Ecto neural progenitor cell (in vitro differentiated cells): ENCODE results near the gene TSPAN17.

Source experiments
- DNase-seq: peaks from one replicate; pipeline ENCODE4 v3.0.0-alpha.2; 2018; ENCODE audit warnings: low spot score

Gene TSPAN17

DNA sequence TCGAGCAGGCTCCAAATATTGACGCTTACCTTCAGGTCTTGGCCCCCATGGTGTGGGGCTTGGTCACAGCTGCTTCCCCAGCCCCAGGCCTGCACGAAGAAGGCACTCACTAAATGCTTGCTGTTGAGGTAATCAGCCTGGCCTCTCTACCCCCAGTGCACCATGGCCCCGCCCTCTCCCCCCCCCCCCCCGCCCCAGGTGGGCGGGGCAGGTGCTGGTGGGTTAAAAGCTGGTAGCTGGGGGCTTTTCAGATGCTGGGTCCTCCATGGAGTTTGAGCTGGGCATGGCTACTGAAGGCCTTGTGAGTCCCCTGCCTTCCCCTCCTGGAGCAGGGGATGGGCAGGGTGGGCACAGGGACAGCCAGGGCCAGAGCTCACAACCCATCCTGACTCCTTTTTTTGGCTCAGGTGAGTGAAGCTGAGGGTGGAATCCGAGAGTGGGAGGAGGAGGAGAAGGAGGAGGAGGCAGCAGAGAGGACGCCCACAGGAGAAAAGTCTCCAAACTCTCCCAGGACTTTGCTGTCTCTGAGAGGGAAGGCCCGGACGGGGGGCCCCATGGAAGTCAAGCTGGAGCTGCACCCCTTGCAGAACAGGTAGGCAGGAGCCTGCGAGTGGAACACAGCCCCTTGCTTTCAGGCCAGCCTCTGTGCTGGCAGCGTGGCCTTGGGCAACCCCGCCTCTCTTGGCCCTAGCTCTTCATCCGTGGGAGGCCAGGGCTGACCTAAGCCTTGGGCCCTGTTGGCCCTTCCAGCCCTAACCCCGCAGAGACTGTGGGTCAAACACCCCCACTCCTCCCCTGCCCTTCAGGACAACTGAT, 4.4 kb upstream of the TSPAN17 start:
- no peak for DNase-seq

DNA sequence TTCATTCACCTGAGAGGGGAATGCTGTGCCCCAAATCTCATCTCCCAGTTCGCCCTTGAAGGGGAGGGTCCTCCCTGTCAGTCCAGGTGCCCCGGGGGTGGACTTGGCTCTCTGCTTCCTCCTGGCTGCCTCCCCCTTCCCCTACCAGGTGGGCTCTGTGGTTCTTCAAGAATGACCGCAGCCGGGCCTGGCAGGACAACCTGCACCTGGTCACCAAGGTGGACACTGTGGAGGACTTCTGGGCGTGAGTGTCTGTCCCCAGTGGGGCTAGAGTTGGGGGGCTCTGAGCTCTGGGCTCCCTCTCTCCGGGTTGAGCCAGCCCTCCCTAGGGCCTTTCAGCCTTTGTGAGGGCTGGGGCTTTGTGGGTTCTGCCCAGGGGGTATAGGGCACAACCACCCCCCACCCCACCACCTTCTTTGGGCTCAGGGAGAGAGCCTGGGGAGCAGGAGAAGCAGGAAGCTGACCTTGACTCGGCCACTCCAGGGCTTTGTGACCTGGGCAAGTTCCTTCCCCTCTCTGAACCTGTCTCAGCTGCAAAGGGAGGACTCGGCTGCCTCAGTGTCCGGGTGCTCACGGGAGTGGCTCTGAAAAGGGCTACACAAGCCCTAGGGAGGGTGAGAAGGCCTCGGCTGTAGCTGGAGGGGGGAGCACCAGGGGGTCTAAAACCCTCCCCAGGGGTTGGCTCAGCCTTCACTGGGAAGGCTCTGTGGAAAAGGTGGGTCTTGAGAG, 3.6 kb upstream of the TSPAN17 start:
- DNase-seq = no peak

DNA sequence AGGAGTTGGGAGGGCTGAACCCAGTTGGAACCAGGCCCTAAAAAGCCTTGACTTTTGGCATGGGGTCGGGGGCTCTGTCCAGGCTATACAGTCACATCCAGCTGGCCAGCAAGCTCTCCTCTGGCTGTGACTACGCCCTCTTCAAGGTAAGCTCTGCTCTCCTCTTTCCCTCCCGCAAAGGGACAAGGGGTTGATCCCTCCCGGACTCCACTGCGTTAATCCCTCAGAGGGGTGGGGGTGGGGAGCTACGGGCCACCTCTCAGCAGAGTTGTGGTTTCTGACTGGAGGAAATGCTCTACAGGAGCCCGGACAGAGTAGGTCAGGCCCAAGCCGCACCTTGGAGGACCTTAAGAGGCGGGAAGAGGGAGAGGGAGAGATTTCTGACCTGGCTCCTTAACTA, 3.0 kb upstream of the TSPAN17 start:
- no peak for DNase-seq

DNA sequence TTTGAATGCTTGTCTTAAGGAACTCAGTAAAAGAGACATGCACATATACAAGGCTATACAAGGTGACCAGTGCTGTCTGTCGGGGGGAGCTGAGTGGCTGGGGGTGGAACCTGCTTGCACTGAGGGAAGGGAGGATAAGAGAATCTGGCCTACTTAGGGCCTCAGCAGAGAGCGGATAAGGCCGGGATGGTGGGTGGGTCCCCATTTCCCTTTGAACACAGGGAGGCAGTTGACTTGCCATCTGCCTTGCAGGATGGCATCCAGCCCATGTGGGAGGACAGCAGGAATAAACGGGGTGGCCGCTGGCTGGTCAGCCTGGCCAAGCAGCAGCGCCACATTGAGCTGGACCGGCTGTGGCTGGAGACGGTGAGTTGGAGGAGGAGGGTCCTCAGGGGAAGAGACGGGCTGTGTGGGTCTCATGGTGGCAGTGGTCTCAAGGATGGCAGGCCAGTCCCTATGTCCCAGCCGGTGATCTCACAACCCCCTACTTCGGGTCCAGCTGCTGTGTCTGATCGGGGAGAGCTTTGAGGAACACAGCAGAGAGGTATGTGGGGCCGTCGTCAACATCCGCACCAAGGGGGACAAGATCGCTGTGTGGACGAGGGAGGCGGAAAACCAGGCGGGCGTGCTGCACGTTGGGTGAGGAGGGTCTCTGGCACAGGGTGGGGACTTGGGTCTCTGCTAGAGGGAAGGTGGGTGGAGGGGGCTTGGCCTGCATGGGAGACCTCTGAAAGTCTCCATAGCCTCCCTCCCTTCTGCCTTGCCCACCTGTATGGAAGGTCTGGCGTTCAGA, 2.2 kb upstream of the TSPAN17 start:
- DNase-seq = no peak

DNA sequence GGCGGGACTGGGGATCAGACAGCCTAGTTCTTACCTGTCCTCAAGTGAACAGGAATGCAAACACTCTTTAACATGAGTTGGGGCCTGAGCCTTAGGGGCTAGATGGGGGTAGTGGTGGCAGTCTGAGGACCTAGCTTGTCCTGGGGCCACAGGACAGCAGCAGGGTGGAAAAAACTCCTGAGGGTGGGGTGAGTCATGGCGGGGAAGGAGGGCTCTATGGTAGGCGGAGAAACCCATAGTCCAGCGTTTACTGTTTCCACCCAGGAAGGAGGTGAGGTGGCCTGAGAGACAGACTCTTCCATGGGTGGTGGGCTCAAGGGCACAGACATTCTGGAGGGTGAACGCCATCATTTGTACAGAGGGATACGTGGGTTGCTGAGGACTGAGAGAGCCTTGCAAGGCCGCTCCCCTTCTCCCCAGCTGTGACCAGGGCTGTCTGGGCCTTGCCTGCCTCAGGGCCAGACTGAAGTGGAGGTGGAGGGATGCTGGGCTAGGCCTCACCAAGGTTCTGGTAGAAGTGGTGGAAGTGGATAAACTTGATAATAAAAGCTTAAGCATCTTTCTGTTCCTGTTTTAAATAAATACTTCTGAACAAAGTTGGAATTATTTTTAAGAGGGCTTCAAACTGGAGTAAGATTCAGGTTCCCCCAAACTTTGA, 1.1 kb upstream of the TSPAN17 start:
- no peak for DNase-seq

DNA sequence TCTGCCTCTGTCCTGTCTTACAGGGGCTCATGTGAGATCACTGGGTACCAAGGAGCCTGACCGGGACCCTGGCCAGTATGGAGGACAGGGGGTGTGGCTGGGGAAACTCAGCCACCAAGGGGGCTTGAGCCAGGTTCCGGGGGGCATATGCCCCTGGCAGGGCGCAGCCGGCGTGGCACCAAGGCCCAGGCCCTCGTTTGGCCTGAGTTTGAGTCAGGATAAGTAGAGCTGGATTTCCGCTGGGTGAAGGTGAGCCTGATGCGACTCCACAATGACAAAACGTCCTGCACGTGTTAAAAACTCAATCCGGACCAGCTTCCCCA, 616 bp upstream of the TSPAN17 start:
- DNase-seq = no peak

DNA sequence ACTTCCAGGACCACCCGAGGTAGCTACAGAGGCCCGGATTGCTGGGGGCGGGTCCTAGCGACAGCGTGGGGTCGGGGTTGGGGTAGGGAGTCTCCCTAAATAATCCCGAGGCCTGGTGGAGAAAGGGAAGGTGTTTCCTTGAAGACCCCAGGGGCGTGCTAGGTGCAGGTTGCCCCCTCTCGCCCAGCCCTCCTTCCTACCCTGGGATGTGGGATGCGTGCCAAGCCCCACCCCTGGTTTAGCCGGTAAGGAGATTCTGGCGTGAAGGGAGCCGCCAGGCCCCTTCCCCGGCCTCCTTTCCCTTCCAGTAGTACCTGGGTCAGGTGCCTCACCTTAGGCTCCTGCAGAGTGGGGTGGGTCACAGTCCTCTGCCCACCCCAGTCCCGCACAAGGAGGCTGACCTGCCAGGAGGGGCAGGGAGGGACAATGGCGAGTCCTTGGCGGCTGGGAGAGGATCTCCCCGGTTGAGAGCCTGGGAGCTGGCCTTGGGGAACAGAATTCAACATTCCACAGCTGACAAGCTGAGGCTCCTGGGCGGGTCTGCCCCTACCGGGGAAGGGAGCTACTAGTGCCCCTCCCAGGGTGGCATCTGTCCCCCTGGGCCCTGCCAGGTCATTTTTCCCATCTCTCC, 674 bp downstream of the TSPAN17 start:
- DNase-seq = no peak

DNA sequence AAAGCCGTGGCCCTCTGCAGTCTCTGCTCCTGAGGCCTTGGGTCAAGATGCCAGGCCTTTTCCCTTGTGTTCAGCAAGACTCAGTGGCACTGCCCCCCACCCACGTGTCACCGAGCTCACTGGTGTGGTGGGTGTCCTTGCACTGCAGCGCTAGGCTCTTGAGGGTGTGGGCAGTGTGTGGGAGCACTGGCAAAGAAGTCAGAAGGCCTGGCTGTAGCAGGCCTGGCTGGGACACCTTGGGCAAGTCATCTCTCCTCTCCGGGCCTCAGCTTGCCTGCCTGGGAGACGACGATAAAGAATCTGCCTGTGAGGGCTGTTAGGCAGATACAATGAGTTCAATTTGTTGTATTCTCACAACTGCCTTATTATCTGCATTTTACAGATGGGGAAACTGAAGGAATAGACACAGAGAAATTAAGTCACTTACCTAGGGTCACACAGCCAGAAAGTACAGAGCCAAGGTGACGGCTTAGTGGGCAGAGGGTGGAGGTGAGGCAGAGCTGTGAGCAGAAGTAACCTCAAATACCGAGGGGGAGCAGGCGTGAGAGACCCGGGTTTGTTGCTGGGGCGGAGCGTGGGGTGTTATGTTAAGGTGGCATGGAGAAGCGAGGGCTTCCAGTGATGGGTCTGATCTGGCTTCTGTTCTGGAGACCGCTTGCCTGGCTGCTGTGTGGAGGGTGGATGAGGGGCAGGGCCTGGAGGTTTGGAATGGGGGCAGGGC, 1.4 kb downstream of the TSPAN17 start:
- no peak for DNase-seq

DNA sequence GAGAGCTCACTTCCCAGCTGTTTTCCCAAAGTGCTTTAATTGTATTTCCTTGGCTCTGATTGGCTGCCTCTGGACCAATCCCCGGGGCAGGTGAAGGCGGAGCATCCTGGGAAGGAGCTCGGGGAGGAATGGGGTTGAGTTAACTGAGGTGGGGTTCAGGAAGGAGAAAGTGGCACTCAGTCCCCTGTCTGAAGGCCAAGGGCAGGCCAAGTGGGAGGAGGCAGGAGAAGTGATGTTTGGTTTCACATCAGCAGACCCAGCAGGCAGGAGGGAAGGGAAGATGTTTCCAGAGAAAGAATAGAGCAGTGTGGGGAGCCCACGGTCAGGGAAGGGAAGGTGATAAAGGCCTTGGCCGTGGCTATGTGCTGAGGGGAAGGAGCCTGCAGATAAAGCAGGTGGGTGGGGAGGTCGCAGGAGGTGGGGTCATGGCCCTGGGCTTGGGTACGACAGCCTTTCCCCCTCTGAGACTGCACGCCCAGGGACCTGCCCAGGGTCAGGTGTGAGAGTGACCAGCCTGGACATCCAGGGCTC, 3.1 kb downstream of the TSPAN17 start:
- DNase-seq = no peak

DNA sequence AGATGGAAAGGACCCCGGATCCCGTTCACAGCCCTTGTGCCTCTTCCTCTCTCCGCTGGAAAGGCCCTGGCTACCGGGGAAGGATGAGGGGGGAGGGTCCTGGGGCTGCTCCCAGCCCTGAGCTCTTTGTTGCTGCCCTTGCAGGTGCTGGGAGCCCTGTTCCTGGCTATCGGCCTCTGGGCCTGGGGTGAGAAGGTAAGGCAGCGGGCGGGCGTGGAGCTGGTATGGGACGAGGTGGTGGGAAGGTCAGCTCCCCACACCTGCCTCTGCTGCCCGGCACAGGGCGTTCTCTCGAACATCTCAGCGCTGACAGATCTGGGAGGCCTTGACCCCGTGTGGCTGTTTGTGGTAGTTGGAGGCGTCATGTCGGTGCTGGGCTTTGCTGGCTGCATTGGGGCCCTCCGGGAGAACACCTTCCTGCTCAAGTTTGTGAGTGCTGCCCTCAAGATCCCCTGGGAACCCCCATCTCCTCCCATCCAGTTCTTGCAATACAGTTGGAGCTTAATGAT, 4.2 kb downstream of the TSPAN17 start:
- no peak for DNase-seq

DNA sequence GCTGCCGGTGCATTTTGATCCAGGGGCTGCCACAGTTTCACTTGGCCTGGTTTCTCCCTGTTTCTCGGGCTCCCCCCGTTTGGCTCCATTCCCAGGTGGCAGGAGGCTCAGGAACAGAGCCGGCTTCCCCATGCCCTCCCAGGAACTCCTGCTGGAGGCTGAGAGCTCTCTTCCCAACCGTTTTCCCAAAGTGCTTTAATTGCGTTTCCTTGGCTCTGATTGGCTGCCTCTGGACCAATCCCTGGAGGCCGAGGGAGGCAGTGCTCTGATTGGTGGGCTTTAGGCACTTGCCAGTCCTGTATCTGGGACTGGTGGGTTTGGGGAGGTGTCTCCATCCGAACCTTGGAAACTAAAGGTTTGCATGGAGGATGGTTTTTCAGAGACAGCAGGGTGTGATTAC, 4.9 kb downstream of the TSPAN17 start:
- no peak for DNase-seq

DNA sequence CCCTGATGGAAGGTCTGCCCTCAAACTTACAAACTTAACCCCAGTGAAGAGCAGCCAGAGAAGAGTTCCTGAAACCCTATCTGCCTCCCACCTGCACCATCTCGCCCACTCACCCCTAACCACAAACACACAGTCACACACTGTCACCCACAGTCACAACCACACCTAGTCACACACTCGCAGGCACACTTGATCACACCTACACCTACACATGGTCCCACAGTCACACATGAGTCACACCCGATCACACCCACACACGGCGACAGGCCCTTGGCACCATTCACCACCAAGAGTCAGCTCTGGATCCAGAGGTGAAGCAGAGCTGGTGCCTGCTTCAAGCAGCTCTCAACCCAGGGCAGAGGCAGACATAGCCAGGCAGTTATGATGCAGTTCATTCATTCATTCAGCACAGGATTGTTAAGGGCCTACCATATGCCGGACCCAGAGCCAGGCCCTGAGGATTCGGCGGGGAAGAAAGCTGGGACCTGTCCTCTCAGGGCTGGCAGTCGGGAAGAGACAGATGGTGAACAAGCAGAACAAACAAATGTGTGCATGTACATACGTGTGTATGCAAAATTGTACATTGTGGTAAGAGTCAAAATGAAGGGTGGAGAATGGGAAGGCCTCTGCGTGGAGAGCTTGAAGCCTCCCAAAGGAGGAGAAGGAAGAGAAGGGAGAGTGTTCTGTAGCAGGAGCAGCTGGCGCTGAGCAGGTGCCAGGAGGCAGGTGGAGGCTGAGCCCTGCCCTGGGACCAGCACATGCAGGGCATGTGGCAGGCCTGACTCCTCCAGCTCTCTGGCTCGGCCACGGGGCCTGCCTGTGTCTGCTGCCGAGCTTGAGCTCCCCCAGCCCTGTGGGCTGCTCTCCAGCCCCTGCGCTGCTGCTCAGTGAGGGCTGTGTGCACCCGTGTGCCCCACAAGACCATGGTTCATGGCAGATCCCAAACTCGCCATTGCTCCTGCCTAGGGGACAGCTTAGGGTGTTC, 6.4 kb downstream of the TSPAN17 start:
- DNase-seq = no peak

DNA sequence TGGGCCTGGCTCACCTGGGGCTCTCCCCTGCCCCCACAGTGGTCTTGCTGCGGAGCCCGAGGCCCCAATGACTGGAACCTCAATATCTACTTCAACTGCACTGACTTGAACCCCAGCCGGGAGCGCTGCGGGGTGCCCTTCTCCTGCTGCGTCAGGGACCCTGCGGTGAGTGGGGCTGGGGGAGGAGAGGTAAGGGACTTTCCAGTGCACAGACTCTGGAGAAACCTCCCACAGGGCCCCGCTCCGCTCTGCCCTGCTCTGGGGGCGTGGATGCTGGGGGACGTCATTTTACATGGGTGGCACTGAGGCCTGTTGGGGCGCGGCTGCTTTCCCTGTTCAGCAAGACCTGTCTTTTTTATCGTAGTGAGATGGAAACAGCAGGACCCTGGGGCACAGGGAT, 7.6 kb downstream of the TSPAN17 start:
- DNase-seq = no peak

DNA sequence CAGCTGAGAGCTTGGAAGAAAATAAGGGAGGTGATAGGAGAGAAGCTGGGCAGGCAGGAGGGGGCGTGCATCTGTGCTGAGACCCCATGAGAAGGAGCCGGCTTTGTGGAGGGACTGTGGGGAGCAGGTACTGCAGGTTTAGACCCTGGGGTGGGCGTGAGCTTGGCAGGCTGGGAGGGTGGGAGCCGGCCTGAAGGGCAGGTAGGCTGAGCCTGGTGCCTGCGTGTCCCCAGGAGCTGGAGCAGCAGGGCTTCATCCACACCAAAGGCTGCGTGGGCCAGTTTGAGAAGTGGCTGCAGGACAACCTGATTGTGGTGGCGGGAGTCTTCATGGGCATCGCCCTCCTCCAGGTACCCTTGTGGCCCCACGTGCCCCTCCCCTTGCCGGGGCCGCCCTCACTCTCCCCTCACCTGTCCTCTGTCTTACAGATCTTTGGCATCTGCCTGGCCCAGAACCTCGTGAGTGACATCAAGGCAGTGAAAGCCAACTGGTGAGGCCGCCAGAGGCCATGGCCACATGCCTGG, 9.2 kb downstream of the TSPAN17 start:
- DNase-seq = no peak

DNA sequence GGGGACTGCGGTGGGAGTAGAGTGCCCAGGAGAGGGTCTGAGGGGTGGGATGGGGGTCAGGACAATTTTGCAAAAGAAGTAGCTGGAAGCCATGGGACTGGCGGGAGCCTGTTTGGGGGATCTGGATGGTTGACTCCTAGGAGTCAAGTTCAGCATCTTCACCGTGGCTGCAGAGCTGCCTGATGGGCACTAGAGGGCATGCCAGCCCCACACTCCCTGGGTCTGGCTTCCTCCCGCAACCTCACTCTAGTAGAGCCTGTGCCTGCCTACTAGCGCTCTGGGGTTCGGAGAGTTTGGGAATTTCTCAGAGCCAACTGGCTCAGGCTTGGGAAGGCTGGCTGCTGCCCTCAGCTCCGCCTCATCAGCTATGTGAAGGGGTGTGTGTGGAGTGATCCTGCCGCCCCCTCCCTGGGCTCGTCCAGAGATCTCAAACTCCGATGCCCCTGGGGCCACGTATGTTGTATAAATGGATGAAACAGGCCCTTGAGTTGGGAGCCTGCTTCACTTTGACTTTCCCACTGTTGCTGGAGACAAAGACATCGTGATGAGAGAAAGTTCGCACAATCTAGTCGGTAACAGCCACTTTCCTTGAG, 10.8 kb downstream of the TSPAN17 start:
- DNase-seq = peak; percentile 81

DNA sequence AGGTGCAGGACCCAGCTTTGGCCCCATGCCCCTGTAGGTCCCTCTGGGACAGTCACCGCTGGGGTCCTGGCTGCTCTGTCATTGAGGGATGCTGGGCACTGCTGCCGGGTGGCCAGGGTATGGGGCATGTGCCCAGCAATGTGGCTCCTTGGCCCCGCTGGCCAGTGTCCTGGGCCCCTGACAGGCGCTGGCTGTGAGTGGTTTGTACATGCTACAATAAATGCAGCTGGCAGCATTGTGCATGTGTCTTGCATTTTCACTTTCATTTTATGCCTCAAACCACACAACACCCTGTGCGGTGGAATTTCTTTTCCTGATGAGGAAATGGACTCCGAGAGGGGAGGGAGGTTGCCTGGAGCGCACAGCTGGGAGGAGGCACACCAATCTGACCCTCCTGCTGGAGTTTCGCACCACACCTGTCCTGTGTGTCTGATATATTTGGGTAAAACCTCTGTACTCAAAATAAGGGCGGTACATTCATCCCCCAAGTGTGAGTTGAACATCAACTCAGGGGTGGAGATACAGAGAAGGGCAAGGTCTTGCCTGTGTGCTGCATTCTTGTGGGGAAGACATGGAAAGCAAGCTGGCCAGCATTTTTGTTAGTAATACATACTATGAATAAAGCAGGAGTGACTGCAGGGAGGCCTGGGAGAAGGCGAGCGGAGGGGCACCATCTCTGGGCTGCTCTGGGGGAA, 11.7 kb downstream of the TSPAN17 start:
- no peak for DNase-seq

DNA sequence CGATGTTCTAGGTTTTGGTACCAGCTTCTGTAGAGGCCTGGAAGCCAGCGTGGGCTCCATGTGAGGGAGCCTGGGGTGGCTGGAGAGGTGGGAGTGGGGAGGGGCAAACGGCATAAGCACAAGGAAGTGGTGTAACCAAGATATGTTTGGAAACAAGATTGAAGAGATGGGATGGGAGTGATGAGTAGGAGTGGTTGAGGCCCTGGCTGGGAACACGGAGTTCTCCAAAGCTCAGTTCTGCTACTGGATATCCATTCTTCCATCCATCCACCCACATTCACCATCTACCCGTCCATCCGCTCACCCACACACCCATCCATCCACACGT, 12.2 kb downstream of the TSPAN17 start:
- no peak for DNase-seq

DNA sequence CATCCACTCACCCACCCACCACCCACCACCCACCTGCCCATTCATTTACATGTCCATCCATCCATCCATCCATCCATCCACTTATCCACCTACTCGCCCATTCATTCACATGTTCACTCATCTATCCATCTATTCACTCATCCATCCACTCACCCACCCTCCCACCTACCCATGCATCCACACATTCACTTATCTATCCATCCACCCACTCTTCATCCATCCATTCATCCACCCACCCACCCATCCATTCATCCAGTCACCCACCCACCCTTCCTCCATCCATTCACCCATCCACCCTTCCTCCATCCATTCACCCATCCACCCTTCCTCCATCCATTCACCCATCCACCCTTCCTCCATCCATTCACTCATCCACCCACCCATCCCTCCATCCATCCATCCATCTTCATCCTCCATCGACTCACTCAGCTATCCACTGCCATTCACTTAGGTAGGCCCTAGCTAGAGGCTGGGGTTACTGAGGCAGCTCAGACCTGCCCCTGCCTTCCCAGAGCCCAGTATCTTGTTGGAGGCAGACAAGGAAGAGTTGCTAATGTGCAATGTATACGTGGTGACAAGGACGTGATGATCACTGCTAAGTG, 12.7 kb downstream of the TSPAN17 start:
- DNase-seq = no peak
